Inferior parietal cortex (tissue), 1 donor: ENCODE data around the gene ENOX1.
A peak's percentile ranks its signal among the peaks of the same experiment; 100 is the strongest.

Experiments
- DNase-seq: peaks from one replicate; pipeline ENCODE4 v3.0.0-alpha.2; 2016; ENCODE audit errors: extremely low spot score

The ENOX1 gene

GRCh38 chr13:43487461-43487860, 299.3 kb downstream of the ENOX1 start:
- DNase-seq = no peak

GRCh38 chr13:43484432-43485225, 302.1 kb downstream of the ENOX1 start:
- DNase-seq = no peak

GRCh38 chr13:43483930-43484329, 302.8 kb downstream of the ENOX1 start:
- no peak for DNase-seq

- DNase-seq = no peak
These were observed 304.1 kb downstream of the ENOX1 start for GRCh38 chr13:43482641-43483040.

DNA sequence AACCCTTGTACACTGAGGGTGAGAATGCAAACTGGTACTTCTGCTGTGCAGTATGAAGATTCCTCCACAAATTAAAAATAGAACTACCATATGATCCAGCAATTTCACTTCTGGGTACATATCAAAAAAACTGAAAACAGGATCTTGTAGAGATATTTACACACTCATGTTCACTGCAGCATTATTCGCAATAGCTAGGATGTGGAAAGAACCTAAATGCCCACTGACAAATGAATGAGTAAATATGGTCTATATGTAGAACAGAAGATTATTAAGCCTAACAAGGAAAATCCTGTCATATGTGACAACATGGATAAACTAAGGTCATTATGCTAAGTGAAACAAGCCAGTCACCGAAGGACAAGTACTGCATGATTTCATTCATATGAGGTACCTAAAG, 304.7 kb downstream of the ENOX1 start:
- peak; percentile 48 for DNase-seq

DNA sequence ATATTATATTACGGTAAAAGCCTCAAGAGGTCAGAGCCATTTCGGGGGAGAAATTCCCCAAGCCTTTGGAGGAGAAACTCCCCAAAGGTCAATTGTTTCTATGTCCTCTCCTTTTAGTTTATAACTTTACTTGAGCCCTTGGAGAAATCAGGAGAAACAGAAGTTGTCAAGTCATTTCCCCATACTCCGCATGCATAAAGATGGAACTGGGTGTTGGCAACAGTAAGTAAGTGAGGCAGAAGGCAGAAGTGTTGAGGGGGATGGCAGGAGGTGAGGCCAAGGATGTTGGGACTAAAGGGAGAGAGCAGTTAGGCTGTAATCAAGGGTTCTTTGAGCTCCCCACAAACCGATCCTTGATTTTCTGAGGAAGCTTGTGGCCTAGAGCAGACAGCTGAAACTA, 307.9 kb downstream of the ENOX1 start:
- DNase-seq = no peak

GRCh38 chr13:43478211-43478610, 308.6 kb downstream of the ENOX1 start:
- DNase-seq = no peak

- no peak for DNase-seq
These were observed 311.6 kb downstream of the ENOX1 start for GRCh38 chr13:43475140-43475539.

- peak; percentile 44 for DNase-seq
These were observed 313.3 kb downstream of the ENOX1 start for GRCh38 chr13:43473437-43473836.

GRCh38 chr13:43472980-43473379, 313.8 kb downstream of the ENOX1 start:
- no peak for DNase-seq

- DNase-seq = peak; percentile 61
These were observed 314.4 kb downstream of the ENOX1 start for GRCh38 chr13:43472339-43472738.

- no peak for DNase-seq
These were observed 316.2 kb downstream of the ENOX1 start for GRCh38 chr13:43470610-43471009.

- DNase-seq = no peak
These were observed 317.0 kb downstream of the ENOX1 start for GRCh38 chr13:43469791-43470190.

- DNase-seq = no peak
These were observed 322.1 kb downstream of the ENOX1 start for GRCh38 chr13:43464578-43465264.

GRCh38 chr13:43448605-43449336, 338.0 kb downstream of the ENOX1 start:
- peak; percentile 54 for DNase-seq

- DNase-seq = no peak
These were observed 340.6 kb downstream of the ENOX1 start for GRCh38 chr13:43446126-43446525.

GRCh38 chr13:43445668-43446067, 341.1 kb downstream of the ENOX1 start:
- DNase-seq = no peak

DNA sequence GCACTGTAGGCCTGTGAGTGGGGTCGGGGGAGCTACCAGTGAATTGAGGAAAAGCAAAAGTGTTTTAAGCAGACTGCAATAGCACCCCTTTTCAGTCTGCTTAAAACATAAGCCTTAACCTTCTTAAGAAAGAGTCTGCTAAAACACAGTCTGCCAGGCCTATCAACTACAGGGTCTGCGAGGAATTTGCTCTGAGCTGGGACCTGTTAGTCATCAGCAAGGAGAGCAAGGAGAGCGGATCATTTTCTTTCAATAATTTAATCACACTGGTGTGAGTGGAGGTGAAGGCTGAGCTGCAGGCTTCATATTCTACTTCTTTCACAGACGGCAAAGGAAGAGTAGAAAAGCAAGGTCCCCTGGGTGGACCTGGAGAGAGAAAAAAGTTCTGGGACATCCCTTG, 342.7 kb downstream of the ENOX1 start:
- no peak for DNase-seq

- DNase-seq = no peak
These were observed 344.8 kb downstream of the ENOX1 start for GRCh38 chr13:43441899-43442499.

DNA sequence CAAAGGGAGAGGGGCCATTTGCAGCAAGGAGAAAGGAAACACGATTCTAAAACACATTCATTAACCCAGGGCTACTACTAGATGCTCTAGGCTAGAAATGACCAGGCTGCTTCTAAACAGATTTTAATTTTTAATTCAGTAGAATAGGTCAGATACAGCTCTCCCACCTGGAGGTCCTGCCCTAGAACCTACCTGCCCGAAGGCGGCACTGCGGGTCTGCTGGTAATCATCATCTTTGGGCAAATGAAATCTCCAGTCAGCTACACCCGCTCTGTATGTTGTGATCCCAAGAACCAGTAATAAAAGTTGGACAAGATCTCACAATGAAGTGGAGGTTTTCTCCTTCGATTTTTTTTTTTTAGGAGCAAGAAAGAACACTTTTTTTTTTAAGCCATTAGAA, 345.3 kb downstream of the ENOX1 start:
- no peak for DNase-seq

DNA sequence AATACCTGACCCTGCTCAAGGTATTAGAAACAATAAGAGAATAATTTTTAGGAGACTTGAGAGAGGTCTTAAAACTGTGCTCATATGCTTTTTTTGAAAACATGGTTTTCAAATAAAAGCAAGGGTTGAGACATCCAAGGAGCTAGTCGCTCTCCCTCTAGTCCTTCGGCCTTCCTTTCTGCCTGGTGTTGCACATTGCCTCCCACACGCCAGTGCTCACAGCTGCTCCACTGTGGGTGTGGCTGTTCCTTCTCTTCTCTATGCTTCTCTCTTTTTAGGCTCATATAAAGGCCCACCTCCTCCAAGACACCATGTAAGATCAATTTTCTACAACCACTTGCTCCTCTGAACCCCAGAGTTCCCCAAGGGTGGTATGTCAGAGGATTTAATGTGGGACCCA, 352.6 kb downstream of the ENOX1 start:
- no peak for DNase-seq

- DNase-seq = no peak
These were observed 353.1 kb downstream of the ENOX1 start for GRCh38 chr13:43433691-43434141.
